IMR-90 (cell line): Measurements from ENCODE around the gene ARHGEF38. TPM values are rescaled to one million over a fixed set of nuclear protein-coding genes. Genes with fewer than 3 reads are reported as not detected.

ENCODE experiments used
- ATAC-seq: fragments of 200-7000 bp; cut with Tn5 transposase; 2 replicates; pipeline ENCODE4 v1.9.1; 2020; ENCODE audit warnings: low read depth, mild to moderate bottlenecking, moderate library complexity
- BruUV-seq: library from RNA; stranded (reverse); fragments of 400-500 nt; replicated peaks from 2 replicates; lab custom pipeline; 2021; lab: Mats Ljungman, UMichigan
- CTCF ChIA-PET: fragments of 300-600 bp; formaldehyde crosslinking; extraction: SDS; loops from one replicate; lab custom pipeline; 2021; ENCODE audit warnings: antibody characterized with exemption; lab: Yijun Ruan, JAX
- POLR2A ChIA-PET: fragments of 300-600 bp; sonication (Branson Sonifier 250); formaldehyde crosslinking; loops from one replicate; lab custom pipeline; 2022; ENCODE audit warnings: antibody characterized with exemption; ENCODE audit not compliant: unreplicated experiment; lab: Charles Lee
- DNase-seq: peaks from one replicate; pipeline ENCODE4 v3.0.0; 2013
- H2AFZ ChIP-seq: replicated peaks from 2 replicates; pipeline ENCODE3; 2013; ENCODE audit warnings: low read length, mild to moderate bottlenecking; ENCODE audit not compliant: poor library complexity
- H2AK5ac ChIP-seq: 2 replicates; pipeline ENCODE4 v1.6.1; 2013; ENCODE audit warnings: low read depth, low read length, inconsistent platforms
- H2AK9ac ChIP-seq: replicated peaks from 2 replicates; pipeline ENCODE3; 2013; ENCODE audit warnings: mild to moderate bottlenecking, low read depth, low read length, moderate library complexity; ENCODE audit not compliant: poor library complexity
- H2BK120ac ChIP-seq: 2 replicates; pipeline ENCODE4 v1.6.1; 2013; ENCODE audit warnings: low read depth, low read length, inconsistent platforms
- H2BK15ac ChIP-seq: 3 replicates; pipeline ENCODE4 v1.6.1; 2013; ENCODE audit warnings: low read depth, low read length, inconsistent platforms
- H2BK20ac ChIP-seq: 2 replicates; pipeline ENCODE4 v1.6.1; 2013; ENCODE audit warnings: low read depth, mild to moderate bottlenecking, inconsistent platforms, low read length, moderate library complexity
- H2BK5ac ChIP-seq: 2 replicates; pipeline ENCODE4 v1.6.1; 2013; ENCODE audit warnings: mild to moderate bottlenecking, low read depth, low read length, inconsistent platforms; ENCODE audit not compliant: poor library complexity, severe bottlenecking
- H3K14ac ChIP-seq: replicated peaks from 2 replicates; pipeline ENCODE4 v1.6.1; 2013; ENCODE audit warnings: low read depth, low read length, inconsistent platforms
- H3K18ac ChIP-seq: 2 replicates; pipeline ENCODE4 v1.6.1; 2013; ENCODE audit warnings: low read depth, low read length, control low read depth
- H3K23ac ChIP-seq: 2 replicates; pipeline ENCODE4 v1.6.1; 2013; ENCODE audit warnings: low read depth, low read length, inconsistent platforms
- H3K27ac ChIP-seq: 2 replicates; pipeline ENCODE4 v1.5.1; 2013; ENCODE audit warnings: mild to moderate bottlenecking, control low read depth, low read length; ENCODE audit not compliant: insufficient read depth
- H3K27me3 ChIP-seq: 2 replicates; pipeline ENCODE4 v1.6.1; 2013; ENCODE audit warnings: low read length; ENCODE audit not compliant: control insufficient read depth, insufficient read depth
- H3K36me3 ChIP-seq: 2 replicates; pipeline ENCODE4 v1.6.1; 2013; ENCODE audit warnings: low read length, mixed read lengths; ENCODE audit not compliant: control insufficient read depth, insufficient read depth
- H3K4ac ChIP-seq: 2 replicates; pipeline ENCODE4 v1.6.1; 2013; ENCODE audit warnings: low read depth, low read length, inconsistent platforms
- H3K4me1 ChIP-seq: 2 replicates; pipeline ENCODE4 v1.6.1; 2013; ENCODE audit warnings: low read length, mixed read lengths; ENCODE audit not compliant: control insufficient read depth, insufficient read depth
- H3K4me2 ChIP-seq: 2 replicates; pipeline ENCODE4 v1.6.1; 2013; ENCODE audit warnings: low read depth, mild to moderate bottlenecking, control low read depth, low read length, moderate library complexity
- H3K4me3 ChIP-seq: 2 replicates; pipeline ENCODE4 v1.5.1; 2013; ENCODE audit warnings: low read depth, mild to moderate bottlenecking, control low read depth, low read length, moderate library complexity; ENCODE audit not compliant: insufficient read depth
- H3K56ac ChIP-seq: 2 replicates; pipeline ENCODE4 v1.6.1; 2013; ENCODE audit warnings: low read length, inconsistent platforms; ENCODE audit not compliant: insufficient read depth; ENCODE audit errors: extremely low read depth
- H3K79me1 ChIP-seq, 2 experiments: 2 replicates each; pipeline ENCODE4 v1.6.1; 2013; ENCODE audit warnings: low read length in 2 of 2, inconsistent platforms in 1 of 2, low read depth in 1 of 2
- H3K9ac ChIP-seq: 2 replicates; pipeline ENCODE4 v1.6.1; 2013; ENCODE audit warnings: low read depth, low read length, control low read depth
- H3K9me1 ChIP-seq: 2 replicates; pipeline ENCODE4 v1.6.1; 2013; ENCODE audit warnings: low read length, inconsistent platforms; ENCODE audit not compliant: insufficient read depth
- H3K9me3 ChIP-seq: 2 replicates; pipeline ENCODE4 v1.6.1; 2013; ENCODE audit warnings: low read length; ENCODE audit not compliant: control insufficient read depth, insufficient read depth
- H4K20me1 ChIP-seq: 2 replicates; pipeline ENCODE4 v1.6.1; 2013; ENCODE audit warnings: low read length, inconsistent platforms; ENCODE audit not compliant: insufficient read depth
- H4K5ac ChIP-seq: 2 replicates; pipeline ENCODE4 v1.6.1; 2013; ENCODE audit warnings: mild to moderate bottlenecking, low read depth, low read length, control low read depth
- H4K8ac ChIP-seq, 2 experiments: 2 replicates each; pipeline ENCODE4 v1.6.1; 2013; ENCODE audit warnings: low read depth in 2 of 2, low read length in 2 of 2, control low read depth in 1 of 2, inconsistent platforms in 1 of 2
- H4K91ac ChIP-seq: 2 replicates; pipeline ENCODE4 v1.6.1; 2013; ENCODE audit warnings: low read depth, low read length, inconsistent platforms; ENCODE audit not compliant: insufficient read depth
- BHLHE40 ChIP-seq: fragments of 150-350 bp; IDR thresholded peaks from 2 replicates; pipeline ENCODE4 v1.6.1; 2016; ENCODE audit warnings: mild to moderate bottlenecking, low read depth, low read length
- CEBPB ChIP-seq: IDR thresholded peaks from 2 replicates; pipeline ENCODE4 v1.6.1; 2012; ENCODE audit warnings: low read depth, low read length, improper control_type of control experiment
- CHD1 ChIP-seq: IDR thresholded peaks from 2 replicates; pipeline ENCODE4 v1.6.1; 2012; ENCODE audit warnings: low read depth, low read length, improper control_type of control experiment
- FOS ChIP-seq: fragments of 150-350 bp; IDR thresholded peaks from 2 replicates; pipeline ENCODE4 v1.6.1; 2016; ENCODE audit warnings: low read depth, low read length
- MAFK ChIP-seq: IDR thresholded peaks from 2 replicates; pipeline ENCODE4 v1.6.1; 2012; ENCODE audit warnings: low read depth, low read length, improper control_type of control experiment
- MAZ ChIP-seq: IDR thresholded peaks from 2 replicates; pipeline ENCODE4 v1.6.1; 2012; ENCODE audit warnings: low read depth, mild to moderate bottlenecking, low read length, improper control_type of control experiment, moderate library complexity, borderline replicate concordance
- MXI1 ChIP-seq: IDR thresholded peaks from 2 replicates; pipeline ENCODE4 v1.6.1; 2012; ENCODE audit warnings: low read depth, mild to moderate bottlenecking, low read length, moderate library complexity, borderline replicate concordance
- NFE2L2 ChIP-seq: fragments of 150-350 bp; IDR thresholded peaks from 2 replicates; pipeline ENCODE4 v1.6.1; 2016; ENCODE audit warnings: low read depth, mild to moderate bottlenecking, low read length
- POLR2A ChIP-seq: IDR thresholded peaks from 2 replicates; pipeline ENCODE4 v1.6.1; 2012; ENCODE audit warnings: mild to moderate bottlenecking, low read depth, low read length
- RAD21 ChIP-seq: IDR thresholded peaks from 2 replicates; pipeline ENCODE4 v1.6.1; 2012; ENCODE audit warnings: low read length, improper control_type of control experiment
- RCOR1 ChIP-seq: IDR thresholded peaks from 2 replicates; pipeline ENCODE4 v1.6.1; 2012; ENCODE audit warnings: mild to moderate bottlenecking, low read length, improper control_type of control experiment; ENCODE audit not compliant: insufficient replicate concordance
- RFX5 ChIP-seq: IDR thresholded peaks from 2 replicates; pipeline ENCODE4 v1.8.0; 2012; ENCODE audit warnings: low read depth, mild to moderate bottlenecking, low read length, moderate library complexity
- SMC3 ChIP-seq: fragments of 150-350 bp; IDR thresholded peaks from 2 replicates; pipeline ENCODE4 v1.6.1; 2016; ENCODE audit warnings: low read depth, mild to moderate bottlenecking, antibody characterized with exemption, low read length, moderate library complexity
- WGBS, 2 experiments: methylation state at CpG; one replicate each; pipeline versions ENCODE4 v1.1.5 to v1.1.7; 2013; ENCODE audit warnings: missing lambda C conversion rate in 2 of 2; ENCODE audit not compliant: insufficient read length in 1 of 2; ENCODE audit errors: extremely low coverage in 2 of 2; 5-methylcytosine and 5-hydroxymethylcytosine counted together
- dilution Hi-C: fragments of 300-500 bp; cut with HindIII; formaldehyde crosslinking; loops from one replicate; pipeline ENCODE4 v1.14.3; 2018; ENCODE audit warnings: low sequenced_read_pairs; ENCODE audit not compliant: unreplicated experiment
- in situ Hi-C: fragments of 300-500 bp; cut with MboI; formaldehyde crosslinking; loops from 3 replicates; pipeline ENCODE4 v1.14.3; 2019; ENCODE audit warnings: low sequenced_read_pairs, inconsistent platforms, mixed read lengths
- intact Hi-C: fragments of 100-400 bp; cut with micrococcal nuclease; formaldehyde crosslinking; loops from 2 replicates; pipeline ENCODE4 v1.10.0; 2022
- polyA plus RNA-seq, 3 experiments: library from polyadenylated mRNA; depleted of rRNA; stranded (reverse); fragments of >200 nt; gene quantifications; 2 replicates each; pipeline ENCODE4 v1.2.3, GENCODE V29; 2012; ENCODE audit warnings: low replicate concordance in 1 of 3
- total RNA-seq: library from RNA; depleted of rRNA; stranded (reverse); fragments of >200 nt; gene quantifications from 2 replicates; pipeline ENCODE4 v1.2.3, GENCODE V29; 2012
- TF ChIP-seq, protein P1 (sequence below): fragments of 150-350 bp; IDR thresholded peaks from 2 replicates; pipeline ENCODE4 v1.6.1; 2016; ENCODE audit warnings: low read depth, mild to moderate bottlenecking, low read length, moderate library complexity, borderline replicate concordance
- TF ChIP-seq, protein P2 (sequence below): fragments of 150-350 bp; IDR thresholded peaks from 2 replicates; pipeline ENCODE4 v1.6.1; 2017; ENCODE audit warnings: mild to moderate bottlenecking, antibody characterized with exemption, low read length, low read depth
- TF ChIP-seq, protein P3 (sequence below): conservative IDR thresholded peaks from 2 replicates; pipeline ENCODE4 v1.5.1; 2012; ENCODE audit warnings: mild to moderate bottlenecking, low read depth, low read length, improper control_type of control experiment

ARHGEF38 gene
- total and polyA plus RNA-seq, 2 of the 4 experiments (the other 2 are of a cell fraction), result not detected

DNA sequence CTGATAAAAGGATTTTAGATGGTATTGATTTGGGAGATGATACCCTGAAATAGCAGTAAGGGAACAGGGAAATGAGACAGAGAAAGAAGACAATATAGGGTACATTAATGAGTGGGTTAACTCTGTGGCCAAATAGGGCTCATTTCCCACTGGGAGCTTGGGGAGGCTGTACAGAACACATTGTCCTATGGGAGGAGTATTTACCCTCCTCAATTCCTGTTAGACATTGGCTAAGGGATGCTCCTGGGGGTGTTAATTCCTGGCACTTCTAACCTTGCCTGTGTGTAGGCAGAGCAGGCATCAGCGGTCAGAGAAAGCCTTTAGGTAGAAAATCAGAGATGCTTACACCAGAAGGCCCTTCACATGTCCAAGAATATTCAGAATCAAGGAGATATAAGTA lies 49.0 kb downstream of the ARHGEF38 start:
- H3K4me2 ChIP-seq, result no peak overlapping the region
- no peaks in the 10 kb centered on the region; the same call in 1 of the 2 replicates for H3K27me3 ChIP-seq
- no peak overlapping the region for H3K14ac ChIP-seq
- ChIA-PET CTCF (no interaction called here), POLR2A (no interaction called here)
- H4K20me1 ChIP-seq, result no peaks in the 10 kb centered on the region
- H3K36me3 ChIP-seq, result no peaks in the 10 kb centered on the region
- ATAC-seq (no peak), DNase-seq (no peak)
- in situ Hi-C loops (no loop called here), intact Hi-C loops (no loop called here), dilution Hi-C loops (no loop called here)
- H3K9me1 ChIP-seq, result no peaks in the 10 kb centered on the region
- no peak overlapping the region for H3K9ac ChIP-seq
- no peak overlapping the region for H4K5ac ChIP-seq
- no peak overlapping the region for H3K27ac ChIP-seq
- H2BK20ac ChIP-seq, result no peak overlapping the region
- no peak overlapping the region for H3K18ac ChIP-seq
- H2BK5ac ChIP-seq, result no peak overlapping the region
- no peak overlapping the region for H2AK9ac ChIP-seq
- no peak overlapping the region for H2BK15ac ChIP-seq
- H3K23ac ChIP-seq, result no peak overlapping the region
- H3K79me1 ChIP-seq, result no peaks in the 10 kb centered on the region
- no peaks in the 10 kb centered on the region for H3K4me1 ChIP-seq
- WGBS, 2 experiments, result no CpG with 5 or more reads among the region's 1 CpG
- H3K4ac ChIP-seq, result no peak overlapping the region
- no peak overlapping the region for H2AFZ ChIP-seq
- no peak overlapping the region for H3K4me3 ChIP-seq
- no peak overlapping the region for H3K56ac ChIP-seq
- H3K9me3 ChIP-seq, result no peaks in the 10 kb centered on the region
- H2BK120ac ChIP-seq, result no peak overlapping the region
- no peak overlapping the region for H4K8ac ChIP-seq
- TF ChIP-seq MAZ (no peak), FOS (no peak), CEBPB (no peak), SMC3 (no peak), RFX5 (no peak), MAFK (no peak), RAD21 (no peak), CHD1 (no peak), POLR2A (no peak), RCOR1 (no peak), NFE2L2 (no peak), MXI1 (no peak), BHLHE40 (no peak)
- TF ChIP-seq, protein P1, sequence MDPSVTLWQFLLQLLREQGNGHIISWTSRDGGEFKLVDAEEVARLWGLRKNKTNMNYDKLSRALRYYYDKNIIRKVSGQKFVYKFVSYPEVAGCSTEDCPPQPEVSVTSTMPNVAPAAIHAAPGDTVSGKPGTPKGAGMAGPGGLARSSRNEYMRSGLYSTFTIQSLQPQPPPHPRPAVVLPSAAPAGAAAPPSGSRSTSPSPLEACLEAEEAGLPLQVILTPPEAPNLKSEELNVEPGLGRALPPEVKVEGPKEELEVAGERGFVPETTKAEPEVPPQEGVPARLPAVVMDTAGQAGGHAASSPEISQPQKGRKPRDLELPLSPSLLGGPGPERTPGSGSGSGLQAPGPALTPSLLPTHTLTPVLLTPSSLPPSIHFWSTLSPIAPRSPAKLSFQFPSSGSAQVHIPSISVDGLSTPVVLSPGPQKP, result no peak
- TF ChIP-seq, protein P2, sequence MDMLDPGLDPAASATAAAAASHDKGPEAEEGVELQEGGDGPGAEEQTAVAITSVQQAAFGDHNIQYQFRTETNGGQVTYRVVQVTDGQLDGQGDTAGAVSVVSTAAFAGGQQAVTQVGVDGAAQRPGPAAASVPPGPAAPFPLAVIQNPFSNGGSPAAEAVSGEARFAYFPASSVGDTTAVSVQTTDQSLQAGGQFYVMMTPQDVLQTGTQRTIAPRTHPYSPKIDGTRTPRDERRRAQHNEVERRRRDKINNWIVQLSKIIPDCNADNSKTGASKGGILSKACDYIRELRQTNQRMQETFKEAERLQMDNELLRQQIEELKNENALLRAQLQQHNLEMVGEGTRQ, result no peak
- TF ChIP-seq, protein P3, sequence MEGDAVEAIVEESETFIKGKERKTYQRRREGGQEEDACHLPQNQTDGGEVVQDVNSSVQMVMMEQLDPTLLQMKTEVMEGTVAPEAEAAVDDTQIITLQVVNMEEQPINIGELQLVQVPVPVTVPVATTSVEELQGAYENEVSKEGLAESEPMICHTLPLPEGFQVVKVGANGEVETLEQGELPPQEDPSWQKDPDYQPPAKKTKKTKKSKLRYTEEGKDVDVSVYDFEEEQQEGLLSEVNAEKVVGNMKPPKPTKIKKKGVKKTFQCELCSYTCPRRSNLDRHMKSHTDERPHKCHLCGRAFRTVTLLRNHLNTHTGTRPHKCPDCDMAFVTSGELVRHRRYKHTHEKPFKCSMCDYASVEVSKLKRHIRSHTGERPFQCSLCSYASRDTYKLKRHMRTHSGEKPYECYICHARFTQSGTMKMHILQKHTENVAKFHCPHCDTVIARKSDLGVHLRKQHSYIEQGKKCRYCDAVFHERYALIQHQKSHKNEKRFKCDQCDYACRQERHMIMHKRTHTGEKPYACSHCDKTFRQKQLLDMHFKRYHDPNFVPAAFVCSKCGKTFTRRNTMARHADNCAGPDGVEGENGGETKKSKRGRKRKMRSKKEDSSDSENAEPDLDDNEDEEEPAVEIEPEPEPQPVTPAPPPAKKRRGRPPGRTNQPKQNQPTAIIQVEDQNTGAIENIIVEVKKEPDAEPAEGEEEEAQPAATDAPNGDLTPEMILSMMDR, result no peak
- no peak overlapping the region for H4K91ac ChIP-seq
- no TSS peak for BruUV-seq
- H2AK5ac ChIP-seq, result no peak overlapping the region
